ENCODE data around the gene CLMP.

DNA sequence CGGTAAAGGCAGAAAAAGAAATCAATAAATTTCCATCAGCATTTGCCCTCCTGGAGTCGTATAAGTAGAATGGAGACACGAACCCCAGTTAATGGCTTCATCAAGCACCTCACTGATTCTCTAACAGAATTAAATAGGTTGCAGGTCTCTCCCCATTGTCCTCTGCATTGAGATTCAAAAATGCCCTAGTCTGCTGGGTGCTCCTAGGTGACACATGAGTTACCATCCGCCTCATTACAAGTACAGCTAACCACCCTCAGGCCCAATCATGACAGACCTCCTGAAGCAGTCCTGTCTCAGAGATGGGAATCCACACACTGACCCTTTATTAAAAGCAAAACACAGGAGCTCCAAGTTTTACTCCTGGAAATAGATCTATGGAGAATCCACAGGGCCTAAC lies 164.5 kb downstream of the CLMP start:
- TF ChIP-seq, protein P1, sequence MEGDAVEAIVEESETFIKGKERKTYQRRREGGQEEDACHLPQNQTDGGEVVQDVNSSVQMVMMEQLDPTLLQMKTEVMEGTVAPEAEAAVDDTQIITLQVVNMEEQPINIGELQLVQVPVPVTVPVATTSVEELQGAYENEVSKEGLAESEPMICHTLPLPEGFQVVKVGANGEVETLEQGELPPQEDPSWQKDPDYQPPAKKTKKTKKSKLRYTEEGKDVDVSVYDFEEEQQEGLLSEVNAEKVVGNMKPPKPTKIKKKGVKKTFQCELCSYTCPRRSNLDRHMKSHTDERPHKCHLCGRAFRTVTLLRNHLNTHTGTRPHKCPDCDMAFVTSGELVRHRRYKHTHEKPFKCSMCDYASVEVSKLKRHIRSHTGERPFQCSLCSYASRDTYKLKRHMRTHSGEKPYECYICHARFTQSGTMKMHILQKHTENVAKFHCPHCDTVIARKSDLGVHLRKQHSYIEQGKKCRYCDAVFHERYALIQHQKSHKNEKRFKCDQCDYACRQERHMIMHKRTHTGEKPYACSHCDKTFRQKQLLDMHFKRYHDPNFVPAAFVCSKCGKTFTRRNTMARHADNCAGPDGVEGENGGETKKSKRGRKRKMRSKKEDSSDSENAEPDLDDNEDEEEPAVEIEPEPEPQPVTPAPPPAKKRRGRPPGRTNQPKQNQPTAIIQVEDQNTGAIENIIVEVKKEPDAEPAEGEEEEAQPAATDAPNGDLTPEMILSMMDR (IDR thresholded peaks at IDR 0.05): no peak
- TF ChIP-seq MAX (IDR thresholded peaks at IDR 0.05) (no peak), RCOR1 (IDR thresholded peaks at IDR 0.05; ENCODE audit: low read depth, low read length) (no peak), CEBPB (IDR thresholded peaks at IDR 0.05) (no peak), ESRRA (IDR thresholded peaks at IDR 0.05; ENCODE audit: borderline replicate concordance, low read length) (no peak)
